ENCODE data around the gene ABCD3. TPM values are rescaled to one million over a fixed set of nuclear protein-coding genes. Genes with fewer than 3 reads are reported as not detected.

The ABCD3 gene
- total and polyA plus RNA-seq, 2 experiments from 2014 or later: 31.8 to 41.7 TPM

- H3K27me3 ChIP-seq (replicated peaks; ENCODE audit: insufficient read depth): no peaks in the 10 kb centered on the region
- 72 to 75% methylated on average over 2 of the region's 2 CpGs for WGBS, 2 experiments (ENCODE audit: low coverage in 1 of 2, low lambda C conversion rate in 2 of 2, missing lambda C conversion rate in 2 of 2)
- H3K9me3 ChIP-seq (ENCODE audit: low read depth): no peaks in the 10 kb centered on the region
- H2AFZ ChIP-seq: no peak overlapping the region
- H3K4me2 ChIP-seq (ENCODE audit: unreplicated experiment): no peak overlapping the region
- H3K9ac ChIP-seq: no peak overlapping the region
- H3K9me2 ChIP-seq (ENCODE audit: insufficient read depth): no peaks in the 10 kb centered on the region
- TF ChIP-seq EZH2 (IDR thresholded peaks at IDR 0.05; ENCODE audit: insufficient read depth, poor library complexity, severe bottlenecking): no peak
- TF ChIP-seq EZH2phosphoT487 (IDR thresholded peaks at IDR 0.05; ENCODE audit: insufficient read depth, low read depth): no peak
- H4K20me1 ChIP-seq (ENCODE audit: insufficient read depth): no peaks in the 10 kb centered on the region
- no peaks in the 10 kb centered on the region for H3F3A ChIP-seq (ENCODE audit: insufficient read depth)
- peak; percentile 61 for DNase-seq
- 0 out of 2 replicates have a peak, but pooled peaks cover 4% of the 10 kb centered on the region for H3K36me3 ChIP-seq (ENCODE audit: low read depth)
- H3K4me3 ChIP-seq: no peak overlapping the region
- no peak overlapping the region for H3K27ac ChIP-seq
- H3K79me2 ChIP-seq (ENCODE audit: insufficient read depth): no peaks in the 10 kb centered on the region
- in situ Hi-C loops (cut with MboI): no loop called here
- no peaks in the 10 kb centered on the region for H3K4me1 ChIP-seq (ENCODE audit: insufficient read depth)
Observed at GRCh38 chr1:94514095-94514727, 96.0 kb downstream of the ABCD3 start.

- Histone ChIP-seq H3K4me2 (ENCODE audit: unreplicated experiment) (no peak overlapping the region), H3K4me3 (no peak overlapping the region), H3K36me3 (ENCODE audit: low read depth) (0 out of 2 replicates have a peak, but pooled peaks cover 4% of the 10 kb centered on the region), H4K20me1 (ENCODE audit: insufficient read depth) (no peaks in the 10 kb centered on the region), H3K9me2 (ENCODE audit: insufficient read depth) (no peaks in the 10 kb centered on the region), H3K4me1 (ENCODE audit: insufficient read depth) (peaks cover 3% of the 10 kb centered on the region; the same call in 1 of the 2 replicates), H3K27ac (no peak overlapping the region), H3K27me3 (replicated peaks; ENCODE audit: insufficient read depth) (no peaks in the 10 kb centered on the region), H3K9me3 (ENCODE audit: low read depth) (no peaks in the 10 kb centered on the region), H3K9ac (no peak overlapping the region), H3K79me2 (ENCODE audit: insufficient read depth) (no peaks in the 10 kb centered on the region), H3F3A (ENCODE audit: insufficient read depth) (no peaks in the 10 kb centered on the region), H2AFZ (no peak overlapping the region)
- WGBS, 2 experiments (ENCODE audit: low coverage in 1 of 2, low lambda C conversion rate in 2 of 2, missing lambda C conversion rate in 2 of 2): 55 to 75% methylated on average over 1 of the region's 1 CpG
- no peak for TF ChIP-seq EZH2 (IDR thresholded peaks at IDR 0.05; ENCODE audit: insufficient read depth, poor library complexity, severe bottlenecking)
- no peak for TF ChIP-seq EZH2phosphoT487 (IDR thresholded peaks at IDR 0.05; ENCODE audit: insufficient read depth, low read depth)
- no peak for DNase-seq
- in situ Hi-C loops (cut with MboI): no loop called here
Observed at GRCh38 chr1:94515296-94515947, 97.2 kb downstream of the ABCD3 start.

DNA sequence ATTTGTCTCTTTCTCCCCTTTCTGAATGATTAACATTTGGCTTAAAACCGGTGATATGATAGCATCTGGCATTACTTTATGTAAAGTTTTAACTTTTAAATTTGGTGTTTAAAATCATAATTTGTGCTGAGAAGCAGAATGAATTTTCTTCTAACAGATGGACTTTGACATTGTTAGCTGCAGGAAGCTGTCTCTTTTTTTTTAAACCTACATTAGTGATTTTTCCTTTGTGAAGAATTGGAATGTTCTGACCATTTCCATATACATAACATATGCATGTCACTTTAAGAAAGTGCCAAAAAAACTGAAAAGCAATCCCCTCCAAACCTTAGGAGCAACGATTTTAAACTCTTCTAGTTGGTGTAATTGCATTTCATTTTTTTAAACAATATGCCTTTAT lies 101.2 kb downstream of the ABCD3 start:
- no peak overlapping the region for H3K9ac ChIP-seq
- in situ Hi-C loops (cut with MboI): no loop called here
- H3F3A ChIP-seq (ENCODE audit: insufficient read depth): no peaks in the 10 kb centered on the region
- no peaks in the 10 kb centered on the region for H3K9me2 ChIP-seq (ENCODE audit: insufficient read depth)
- H3K4me1 ChIP-seq (ENCODE audit: insufficient read depth): peaks cover 17% of the 10 kb centered on the region
- H3K4me3 ChIP-seq: no peak overlapping the region
- H3K4me2 ChIP-seq (ENCODE audit: unreplicated experiment): no peak overlapping the region
- no peaks in the 10 kb centered on the region for H3K27me3 ChIP-seq (replicated peaks; ENCODE audit: insufficient read depth)
- H4K20me1 ChIP-seq (ENCODE audit: insufficient read depth): no peaks in the 10 kb centered on the region
- no peak overlapping the region for H2AFZ ChIP-seq
- 0 out of 2 replicates have a peak, but pooled peaks cover 4% of the 10 kb centered on the region for H3K36me3 ChIP-seq (ENCODE audit: low read depth)
- no peaks in the 10 kb centered on the region for H3K9me3 ChIP-seq (ENCODE audit: low read depth)
- 30 to 41% methylated on average over 2 of the region's 2 CpGs for WGBS, 2 experiments (ENCODE audit: low coverage in 1 of 2, low lambda C conversion rate in 2 of 2, missing lambda C conversion rate in 2 of 2)
- TF ChIP-seq EZH2 (IDR thresholded peaks at IDR 0.05; ENCODE audit: insufficient read depth, poor library complexity, severe bottlenecking) (no peak), EZH2phosphoT487 (IDR thresholded peaks at IDR 0.05; ENCODE audit: insufficient read depth, low read depth) (no peak)
- no peak overlapping the region for H3K27ac ChIP-seq
- DNase-seq: no peak
- no peaks in the 10 kb centered on the region for H3K79me2 ChIP-seq (ENCODE audit: insufficient read depth)

GRCh38 chr1:94522304-94522703 lies 104.1 kb downstream of the ABCD3 start:
- H3F3A ChIP-seq (ENCODE audit: insufficient read depth): peaks cover 22% of the 10 kb centered on the region
- TF ChIP-seq EZH2 (IDR thresholded peaks at IDR 0.05; ENCODE audit: insufficient read depth, poor library complexity, severe bottlenecking) (no peak), EZH2phosphoT487 (IDR thresholded peaks at IDR 0.05; ENCODE audit: insufficient read depth, low read depth) (no peak)
- H3K4me3 ChIP-seq: no peak overlapping the region
- H2AFZ ChIP-seq: peak overlapping the region; percentile 40; the same call in 1 of the 2 replicates
- no peaks in the 10 kb centered on the region for H3K79me2 ChIP-seq (ENCODE audit: insufficient read depth)
- no peaks in the 10 kb centered on the region for H3K36me3 ChIP-seq (ENCODE audit: low read depth)
- peaks cover 20% of the 10 kb centered on the region for H3K4me1 ChIP-seq (ENCODE audit: insufficient read depth)
- peak; percentile 83 for DNase-seq
- WGBS, 2 experiments (ENCODE audit: low coverage in 1 of 2, low lambda C conversion rate in 2 of 2, missing lambda C conversion rate in 2 of 2): 4 to 7% methylated on average over 4 of the region's 4 CpGs
- H3K27ac ChIP-seq: no peak overlapping the region
- H3K9ac ChIP-seq: no peak overlapping the region
- H3K9me2 ChIP-seq (ENCODE audit: insufficient read depth): no peaks in the 10 kb centered on the region
- in situ Hi-C loops (cut with MboI): loop anchor here (5.0 to 10.0 kb wide), 2 partner anchors 280 to 512 kb away; no protein-coding TSS in a partner anchor
- H4K20me1 ChIP-seq (ENCODE audit: insufficient read depth): no peaks in the 10 kb centered on the region
- no peaks in the 10 kb centered on the region for H3K9me3 ChIP-seq (ENCODE audit: low read depth)
- no peak overlapping the region for H3K4me2 ChIP-seq (ENCODE audit: unreplicated experiment)
- no peaks in the 10 kb centered on the region for H3K27me3 ChIP-seq (replicated peaks; ENCODE audit: insufficient read depth)

All from GM23248 (cell line).